GM21528 (cell line): ENCODE results near the gene CETN3.

Experiments
- ATAC-seq: cut with Tn5 transposase; IDR thresholded peaks from one replicate; pipeline ENCODE4 v1.9.1; 2021; ENCODE audit warnings: mild to moderate bottlenecking, moderate library complexity; ENCODE audit not compliant: unreplicated experiment, low FRiP score

CETN3 gene

DNA sequence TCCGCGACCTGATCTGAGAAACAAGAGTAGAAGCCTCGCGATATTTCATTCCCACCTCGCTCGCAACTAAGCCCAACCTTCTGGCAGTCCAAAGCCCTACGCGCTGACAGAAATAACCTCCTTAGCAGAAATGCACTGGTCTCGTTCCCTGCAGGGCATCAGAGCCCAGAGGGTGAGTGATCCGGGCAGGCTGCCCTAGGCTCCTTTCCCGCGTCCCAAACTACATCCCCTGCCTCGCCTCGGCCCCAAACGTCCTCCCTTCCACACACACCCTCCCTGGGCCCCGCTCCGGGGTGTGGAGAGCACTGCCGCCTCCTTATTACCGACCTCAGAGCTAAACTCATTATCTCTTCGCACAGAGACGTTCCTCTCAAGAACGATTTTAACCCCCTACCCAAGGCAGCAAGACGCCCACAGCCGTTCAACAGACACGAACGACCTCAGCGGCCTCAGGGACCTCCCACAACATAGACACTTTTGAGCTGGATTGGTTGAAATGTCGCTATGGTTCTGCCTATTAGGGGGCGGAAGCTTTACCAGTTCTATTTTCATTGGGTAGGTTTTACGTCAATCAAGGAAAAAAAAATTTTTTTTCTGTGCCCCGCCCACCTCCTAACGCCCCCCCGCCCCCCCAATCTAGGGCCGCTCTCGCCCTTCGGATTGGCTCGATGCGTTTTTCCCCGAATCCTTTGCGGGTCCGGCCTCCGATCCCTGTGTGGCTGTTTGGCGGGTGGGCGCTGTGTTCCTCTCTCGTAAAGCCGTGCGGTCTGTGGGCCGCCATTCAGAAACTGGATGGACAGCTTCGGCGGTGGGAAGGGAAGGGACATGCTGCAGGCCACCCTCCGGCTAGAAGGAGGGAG is at the start of gene CETN3:
TSS of gene CETN3 (minus strand) at position 439 of the 860 bp plus-strand sequence. CDS start at position 344, 95 bp downstream.
- ATAC-seq, result peak; percentile 98

GRCh38 chr5:90446961-90447360 is 37.4 kb upstream of the CETN3 start:
- no peak for ATAC-seq

GRCh38 chr5:90440644-90441043 is 31.1 kb upstream of the CETN3 start:
- ATAC-seq, result no peak

GRCh38 chr5:90438100-90438499 is 28.5 kb upstream of the CETN3 start:
- no peak for ATAC-seq

DNA sequence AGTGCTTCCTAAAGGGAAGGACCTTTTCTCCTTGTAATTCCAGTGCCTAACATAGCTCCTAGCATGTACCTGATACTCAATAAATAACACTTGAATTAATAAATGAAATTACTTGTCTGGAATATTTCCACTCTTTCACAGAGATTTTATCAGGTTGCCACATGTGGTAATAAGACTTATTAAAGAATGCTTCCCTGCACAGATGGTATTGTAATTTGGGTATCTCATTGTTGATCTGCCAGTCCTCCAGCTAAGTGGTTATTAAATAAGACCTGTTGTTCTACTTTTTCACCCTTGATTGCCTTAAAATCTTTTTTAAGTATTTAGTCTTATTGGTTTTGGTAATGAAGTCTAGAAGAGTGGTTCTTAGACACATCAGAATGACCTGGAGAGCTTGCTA is 28.1 kb upstream of the CETN3 start:
- no peak for ATAC-seq

DNA sequence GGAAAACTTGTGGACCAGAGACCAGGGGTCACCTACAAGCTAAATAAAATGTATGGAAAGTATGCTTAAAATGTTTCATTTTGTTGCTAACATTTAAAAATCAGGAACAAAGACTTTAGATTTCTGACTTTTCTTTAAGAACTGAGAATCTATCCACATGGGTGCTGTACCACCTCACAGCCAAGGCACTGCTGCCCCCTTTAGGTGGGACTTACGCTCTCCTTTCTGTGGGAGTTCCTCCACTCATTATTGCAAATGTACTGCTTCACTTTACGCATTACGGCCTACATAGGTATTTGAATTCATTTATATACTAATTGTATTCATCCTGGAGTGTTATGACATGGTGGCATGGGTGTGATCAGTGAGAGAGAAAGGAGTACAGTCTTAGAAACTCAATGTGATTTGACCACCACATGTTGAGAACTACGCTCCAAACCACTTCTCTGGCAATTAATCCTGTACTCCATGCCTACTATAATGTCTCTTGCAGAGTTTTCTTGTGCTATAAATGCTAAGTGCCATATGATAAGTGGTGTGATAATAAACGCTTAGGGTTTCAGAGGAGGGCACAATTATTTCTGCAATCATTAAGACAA is 24.7 kb upstream of the CETN3 start:
- no peak for ATAC-seq

DNA sequence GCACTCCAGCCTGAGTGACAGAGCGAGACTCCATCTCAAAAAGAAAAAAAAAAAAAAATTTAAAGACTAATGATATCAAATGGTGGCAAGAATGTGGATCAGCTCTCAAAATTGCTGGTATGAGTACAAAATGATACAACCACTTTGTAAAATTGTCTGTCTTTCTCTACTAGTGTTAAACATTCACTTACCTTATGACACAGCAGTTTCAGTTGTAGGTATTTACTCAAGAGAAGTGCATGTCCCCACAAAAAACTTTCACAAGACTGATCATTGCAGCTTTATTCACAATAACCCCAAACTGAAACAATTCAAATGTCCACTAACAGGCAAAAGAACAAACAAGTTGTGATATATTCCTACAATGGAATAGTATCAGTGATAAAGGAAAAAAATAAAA is 14.7 kb upstream of the CETN3 start:
- ATAC-seq, result peak; percentile 63

GRCh38 chr5:90421136-90421535 is 11.6 kb upstream of the CETN3 start:
- ATAC-seq, result no peak

DNA sequence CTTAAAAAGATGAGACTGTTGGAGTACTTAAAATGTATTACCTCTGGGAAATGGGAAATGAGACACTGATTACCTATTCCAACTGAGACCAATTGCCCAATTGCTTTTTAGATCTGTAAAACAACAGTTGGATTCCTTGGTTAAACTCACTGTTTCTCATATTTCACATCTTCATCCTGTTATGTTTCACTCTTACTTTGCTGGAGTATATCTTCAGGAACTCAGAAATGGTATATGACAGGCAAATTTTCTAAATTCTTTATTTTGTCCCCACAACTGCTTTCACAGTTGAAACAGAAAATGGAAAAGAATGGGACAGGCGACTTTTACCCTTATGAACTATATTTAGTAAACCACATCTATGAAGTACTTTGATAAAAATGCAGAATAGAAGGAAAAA is 8.7 kb upstream of the CETN3 start:
- ATAC-seq, result no peak

DNA sequence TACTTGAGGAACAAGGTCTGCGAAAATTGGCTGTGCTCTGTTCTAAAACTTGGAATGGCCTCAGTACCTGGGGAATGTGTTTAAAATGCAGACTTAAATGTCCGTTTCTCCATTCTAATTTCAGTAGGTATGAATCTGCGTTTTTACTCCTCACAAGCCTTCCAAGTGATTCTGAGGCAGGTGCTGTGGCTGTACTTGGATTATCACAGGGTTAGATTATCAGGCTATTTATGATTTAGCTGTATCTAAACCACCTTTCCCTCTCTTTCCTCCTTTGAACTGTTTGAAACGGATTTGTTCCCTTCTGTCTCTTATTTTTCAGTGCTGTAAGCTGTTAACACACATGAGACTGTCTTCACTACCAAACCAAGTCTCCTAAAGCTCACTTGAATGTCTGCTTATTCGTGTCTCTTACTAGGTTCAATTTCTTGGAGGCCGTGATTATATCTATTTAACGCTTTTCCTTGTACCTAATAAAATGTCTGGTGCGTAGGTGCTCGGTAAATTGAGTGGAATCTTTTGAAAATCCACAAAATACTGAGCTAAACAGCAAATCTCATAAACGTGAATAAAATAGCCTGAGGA is 714 bp upstream of the CETN3 start:
- ATAC-seq, result no peak

DNA sequence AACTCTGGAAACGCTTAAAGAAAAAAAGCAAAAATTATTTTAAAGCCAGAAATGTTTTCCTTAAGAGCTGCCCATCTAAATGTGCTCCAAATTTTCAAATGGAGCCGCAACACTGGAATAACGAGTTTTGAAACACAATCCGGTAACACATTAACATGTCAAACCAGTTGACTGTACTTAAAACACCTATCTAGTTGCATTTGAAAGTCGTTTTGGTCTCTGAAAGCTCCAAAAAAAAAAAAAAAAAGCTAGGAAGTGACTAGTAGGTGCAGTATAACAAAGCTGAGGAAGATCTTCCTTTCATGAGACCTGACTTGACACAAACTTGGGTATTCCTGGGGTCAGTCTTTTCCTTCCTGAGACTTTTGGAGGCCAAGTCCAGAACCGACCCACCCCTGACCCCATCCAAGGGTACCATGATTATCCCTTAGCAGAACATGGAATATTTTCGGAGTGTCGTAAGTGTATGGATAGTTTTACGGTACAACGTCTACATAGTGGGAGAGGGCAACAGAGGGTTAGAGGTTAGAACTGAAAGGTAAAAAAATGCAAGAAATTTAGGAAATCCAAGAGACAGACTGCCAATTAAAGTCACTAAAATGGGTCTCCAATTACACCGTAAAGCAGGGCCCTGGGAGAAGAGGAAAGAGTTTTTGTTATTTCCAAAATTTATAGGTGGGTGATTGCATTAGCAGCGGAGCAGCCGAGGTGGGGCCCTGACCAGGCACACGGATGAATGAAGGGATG is 812 bp downstream of the CETN3 start:
- ATAC-seq, result peak; percentile 2

DNA sequence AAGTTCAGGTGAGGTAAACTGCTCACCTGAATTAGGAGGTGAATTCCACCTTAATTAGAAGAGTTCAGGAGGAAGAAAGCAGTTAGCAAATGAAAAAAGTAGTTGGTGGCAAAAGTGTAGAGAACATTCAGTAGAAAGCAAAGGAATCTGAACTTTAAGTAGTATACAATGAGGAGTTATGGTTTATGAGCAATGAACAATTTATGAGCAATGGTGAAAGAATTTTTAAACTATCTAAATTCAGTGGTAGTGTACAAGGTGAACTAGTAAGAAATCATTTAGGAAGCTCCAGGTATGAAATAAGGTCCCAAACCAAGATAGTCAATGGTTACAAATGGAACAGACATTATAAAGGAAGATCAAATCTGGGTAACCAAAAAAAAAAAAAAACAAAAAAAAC is 3.1 kb downstream of the CETN3 start:
- no peak for ATAC-seq

- no peak for ATAC-seq
Observed at GRCh38 chr5:90402521-90403255, 6.9 kb downstream of the CETN3 start.

- no peak for ATAC-seq
Observed at GRCh38 chr5:90399251-90399650, 10.3 kb downstream of the CETN3 start.

- no peak for ATAC-seq
Observed at GRCh38 chr5:90398726-90399125, 10.8 kb downstream of the CETN3 start.

GRCh38 chr5:90395005-90395404 is 14.6 kb downstream of the CETN3 start:
- ATAC-seq, result no peak

DNA sequence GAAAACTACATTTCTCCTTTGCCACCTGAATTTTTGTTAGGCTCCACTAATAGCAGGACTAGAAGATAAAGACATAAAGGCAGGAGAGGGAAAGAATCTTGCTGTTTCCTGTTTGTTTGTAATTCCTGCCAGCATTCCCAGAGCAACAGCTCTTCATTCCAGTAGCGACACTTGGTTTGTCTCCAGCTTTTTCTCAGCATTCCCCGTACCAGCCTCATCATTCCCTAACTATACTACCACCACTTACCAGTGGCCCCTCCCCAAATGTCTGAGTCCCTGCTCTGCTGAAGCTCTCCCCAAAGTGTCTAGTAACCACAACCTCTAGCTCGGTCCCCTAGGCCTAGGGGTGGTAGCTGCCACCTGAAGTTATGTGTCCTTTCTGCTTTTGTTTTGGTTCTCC is 18.6 kb downstream of the CETN3 start:
- no peak for ATAC-seq

GRCh38 chr5:90390326-90390725 is 19.2 kb downstream of the CETN3 start:
- no peak for ATAC-seq

GRCh38 chr5:90387508-90387907 is 22.0 kb downstream of the CETN3 start:
- no peak for ATAC-seq

DNA sequence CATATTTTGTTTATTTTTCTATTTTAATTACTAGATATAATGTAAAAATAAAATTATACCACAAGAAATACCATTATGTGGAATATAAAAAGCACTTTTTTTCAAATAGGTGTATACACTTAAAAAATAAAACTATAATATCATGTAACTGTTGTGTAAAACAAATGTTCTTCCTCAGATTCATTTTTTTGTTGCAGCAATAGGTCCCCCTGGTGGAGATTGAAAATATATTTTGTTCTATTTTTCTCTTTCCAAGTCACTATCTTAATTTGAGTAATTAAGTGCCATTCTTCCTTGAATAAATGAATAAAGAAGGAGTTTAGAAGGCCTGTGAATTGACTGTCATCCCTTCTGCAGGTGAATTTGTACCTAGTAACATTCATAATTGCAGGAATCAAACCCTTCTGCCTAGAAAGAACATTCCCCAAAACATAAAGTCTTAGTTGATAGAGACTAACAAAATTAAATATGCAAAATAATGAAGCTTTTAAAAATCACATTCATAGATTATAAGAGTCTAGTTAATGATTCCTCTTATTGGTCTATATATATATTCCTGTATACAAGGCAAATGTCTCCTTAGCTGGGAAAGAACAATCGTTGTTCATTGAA is 23.4 kb downstream of the CETN3 start:
- ATAC-seq, result no peak
